Stimulated activated naive CD4-positive, alpha-beta T cell treated with Interleukin-2 at 50 U/mL for 16 hours (primary cell): ENCODE data around the gene CP.

ENCODE experiments used
- DNase-seq: peaks from one replicate; lab custom pipeline; 2025; lab: John Stamatoyannopoulos, UW

CP gene

DNA sequence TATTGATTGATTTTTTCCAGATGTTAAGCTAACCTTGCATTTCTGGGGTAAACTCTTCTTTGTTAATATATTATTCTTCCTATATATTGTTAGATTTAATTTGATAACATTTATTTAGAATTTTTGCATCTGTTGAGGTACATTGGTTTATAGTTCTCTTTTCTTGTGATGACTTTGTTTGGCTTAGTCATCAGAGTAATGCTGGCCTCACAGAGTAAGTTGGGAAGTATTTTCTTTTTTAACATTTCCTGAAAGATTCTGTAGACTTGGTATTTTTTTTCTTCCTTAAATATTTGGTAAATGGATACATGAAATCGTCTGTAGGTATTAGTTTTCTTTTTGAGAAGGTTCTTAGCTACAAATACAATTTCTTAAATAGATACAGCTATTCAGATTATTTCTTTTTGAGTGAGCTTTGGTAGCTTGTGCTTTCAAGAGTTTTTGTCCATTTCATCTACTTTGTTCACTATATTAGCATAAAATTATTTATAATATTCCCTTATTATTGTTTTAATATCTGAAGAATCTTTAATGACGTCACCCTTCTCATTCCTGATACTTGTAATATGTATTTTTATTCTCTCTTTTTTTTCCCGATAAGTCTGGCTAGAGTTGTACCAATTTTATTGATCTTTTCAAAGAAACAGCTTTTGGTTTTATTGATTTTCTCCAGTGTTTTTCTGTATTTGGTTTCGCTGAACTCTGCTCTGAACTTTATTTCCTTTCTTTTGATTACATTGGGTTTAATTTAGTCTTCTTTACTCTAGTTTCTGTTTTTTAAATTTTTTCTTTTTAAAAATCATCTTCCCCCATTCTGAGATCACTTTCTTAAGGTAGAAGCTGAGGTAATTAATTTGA, 98.7 kb downstream of the CP start:
- no peak for DNase-seq
